Lower leg skin (tissue), 3 donors: ENCODE measurements around the gene TPRA1.

Experiments
- POLR2A ChIP-seq, 2 donors: fragments of 450-650 bp; IDR thresholded peaks; one replicate each; pipeline ENCODE4 v1.6.1; 2016 to 2017; ENCODE audit warnings: antibody characterized with exemption in 2 of 2, mild to moderate bottlenecking in 1 of 2, moderate library complexity in 1 of 2
- TF ChIP-seq, protein P1 (sequence below), 3 donors: fragments of 450-650 bp; IDR thresholded peaks; one replicate each; pipeline ENCODE4 v1.5.1; 2016; ENCODE audit warnings: antibody characterized with exemption in 3 of 3, mild to moderate bottlenecking in 3 of 3, moderate library complexity in 2 of 3

DNA sequence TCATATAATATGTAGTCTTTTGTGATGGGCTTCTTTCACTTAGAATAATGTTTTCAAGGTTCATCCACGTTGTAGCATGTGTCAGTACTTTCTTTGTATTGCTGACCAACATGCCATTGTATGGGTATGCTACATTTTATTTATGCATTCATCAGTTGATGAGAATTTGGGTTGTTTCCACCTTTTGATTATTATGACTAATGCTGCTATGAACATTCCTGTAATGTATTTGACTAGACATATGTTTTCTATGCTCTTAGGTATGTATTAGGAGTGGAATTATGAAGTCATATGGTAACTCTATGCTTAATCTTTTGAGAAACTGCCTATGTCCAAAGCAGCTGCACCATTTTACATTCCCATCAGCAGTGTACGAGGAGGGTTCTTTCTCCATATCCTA, 35.3 kb upstream of the TPRA1 start:
- TF ChIP-seq, protein P1, sequence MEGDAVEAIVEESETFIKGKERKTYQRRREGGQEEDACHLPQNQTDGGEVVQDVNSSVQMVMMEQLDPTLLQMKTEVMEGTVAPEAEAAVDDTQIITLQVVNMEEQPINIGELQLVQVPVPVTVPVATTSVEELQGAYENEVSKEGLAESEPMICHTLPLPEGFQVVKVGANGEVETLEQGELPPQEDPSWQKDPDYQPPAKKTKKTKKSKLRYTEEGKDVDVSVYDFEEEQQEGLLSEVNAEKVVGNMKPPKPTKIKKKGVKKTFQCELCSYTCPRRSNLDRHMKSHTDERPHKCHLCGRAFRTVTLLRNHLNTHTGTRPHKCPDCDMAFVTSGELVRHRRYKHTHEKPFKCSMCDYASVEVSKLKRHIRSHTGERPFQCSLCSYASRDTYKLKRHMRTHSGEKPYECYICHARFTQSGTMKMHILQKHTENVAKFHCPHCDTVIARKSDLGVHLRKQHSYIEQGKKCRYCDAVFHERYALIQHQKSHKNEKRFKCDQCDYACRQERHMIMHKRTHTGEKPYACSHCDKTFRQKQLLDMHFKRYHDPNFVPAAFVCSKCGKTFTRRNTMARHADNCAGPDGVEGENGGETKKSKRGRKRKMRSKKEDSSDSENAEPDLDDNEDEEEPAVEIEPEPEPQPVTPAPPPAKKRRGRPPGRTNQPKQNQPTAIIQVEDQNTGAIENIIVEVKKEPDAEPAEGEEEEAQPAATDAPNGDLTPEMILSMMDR (IDR thresholded peaks at IDR 0.05): no peak
- TF ChIP-seq POLR2A (IDR thresholded peaks at IDR 0.05): no peak
